NCI-H526 (cell line): ENCODE data around the gene DGKB.

Experiments used
- DNase-seq, 2 experiments: peaks; one replicate each; lab custom pipeline; 2025; lab: John Stamatoyannopoulos, UW

Gene DGKB

GRCh38 chr7:14209896-14210484 lies 692.6 kb downstream of the DGKB start:
- no peak for DNase-seq

GRCh38 chr7:14207711-14208110 lies 694.8 kb downstream of the DGKB start:
- no peak for DNase-seq

- DNase-seq, result no peak
These were observed 695.4 kb downstream of the DGKB start for GRCh38 chr7:14207138-14207537.

- DNase-seq, result no peak
These were observed 696.4 kb downstream of the DGKB start for GRCh38 chr7:14206121-14206520.

GRCh38 chr7:14201353-14201752 lies 701.2 kb downstream of the DGKB start:
- no peak for DNase-seq

GRCh38 chr7:14199336-14199735 lies 703.2 kb downstream of the DGKB start:
- DNase-seq, result no peak

GRCh38 chr7:14197280-14197679 lies 705.3 kb downstream of the DGKB start:
- DNase-seq, result no peak

GRCh38 chr7:14196555-14196954 lies 706.0 kb downstream of the DGKB start:
- DNase-seq, result no peak

- DNase-seq, result no peak
These were observed 706.7 kb downstream of the DGKB start for GRCh38 chr7:14195871-14196270.

- no peak for DNase-seq
These were observed 707.5 kb downstream of the DGKB start for GRCh38 chr7:14195079-14195478.

GRCh38 chr7:14191686-14192098 lies 710.9 kb downstream of the DGKB start:
- no peak for DNase-seq

GRCh38 chr7:14184292-14184864 lies 718.2 kb downstream of the DGKB start:
- no peak for DNase-seq

- DNase-seq, result no peak
These were observed 722.8 kb downstream of the DGKB start for GRCh38 chr7:14179781-14180180.

- DNase-seq, result no peak
These were observed 724.7 kb downstream of the DGKB start for GRCh38 chr7:14177876-14178275.

GRCh38 chr7:14170872-14171271 lies 731.7 kb downstream of the DGKB start:
- DNase-seq, result no peak

GRCh38 chr7:14158111-14158510 lies 744.4 kb downstream of the DGKB start:
- no peak for DNase-seq

GRCh38 chr7:14156436-14156835 lies 746.1 kb downstream of the DGKB start:
- no peak for DNase-seq

- no peak for DNase-seq
These were observed 753.6 kb downstream of the DGKB start for GRCh38 chr7:14148974-14149373.

- DNase-seq, result no peak
These were observed 755.0 kb downstream of the DGKB start for GRCh38 chr7:14147532-14147931.

GRCh38 chr7:14144538-14144937 lies 758.0 kb downstream of the DGKB start:
- DNase-seq, result no peak

GRCh38 chr7:14144109-14144508 lies 758.4 kb downstream of the DGKB start:
- DNase-seq, result no peak

- DNase-seq, result no peak
These were observed 764.9 kb downstream of the DGKB start for GRCh38 chr7:14137676-14138075.

- DNase-seq, result no peak
These were observed 768.8 kb downstream of the DGKB start for GRCh38 chr7:14133752-14134151.

GRCh38 chr7:14125998-14126397 lies 776.6 kb downstream of the DGKB start:
- DNase-seq, result no peak
